PC-3 (cell line): Measurements from ENCODE around the gene FBXO31.

Experiments used
- EZH2 ChIP-seq: fragments of 300-600 bp; sonication (generic); IDR thresholded peaks from one replicate; pipeline ENCODE4 v1.6.1; 2017; ENCODE audit warnings: antibody characterized with exemption, mild to moderate bottlenecking, low read length; ENCODE audit not compliant: unreplicated experiment
- EZH2phosphoT487 ChIP-seq: fragments of 300-600 bp; sonication (generic); IDR thresholded peaks from 2 replicates; pipeline ENCODE4 v1.6.1; 2018; ENCODE audit warnings: mild to moderate bottlenecking, antibody characterized with exemption, low read length, borderline replicate concordance
- TF ChIP-seq, protein P1 (sequence below): fragments of 300-600 bp; sonication (generic); conservative IDR thresholded peaks from 2 replicates; pipeline ENCODE4 v1.5.1; 2017; ENCODE audit warnings: antibody characterized with exemption, low read depth, mild to moderate bottlenecking, low read length

- TF ChIP-seq, protein P1, sequence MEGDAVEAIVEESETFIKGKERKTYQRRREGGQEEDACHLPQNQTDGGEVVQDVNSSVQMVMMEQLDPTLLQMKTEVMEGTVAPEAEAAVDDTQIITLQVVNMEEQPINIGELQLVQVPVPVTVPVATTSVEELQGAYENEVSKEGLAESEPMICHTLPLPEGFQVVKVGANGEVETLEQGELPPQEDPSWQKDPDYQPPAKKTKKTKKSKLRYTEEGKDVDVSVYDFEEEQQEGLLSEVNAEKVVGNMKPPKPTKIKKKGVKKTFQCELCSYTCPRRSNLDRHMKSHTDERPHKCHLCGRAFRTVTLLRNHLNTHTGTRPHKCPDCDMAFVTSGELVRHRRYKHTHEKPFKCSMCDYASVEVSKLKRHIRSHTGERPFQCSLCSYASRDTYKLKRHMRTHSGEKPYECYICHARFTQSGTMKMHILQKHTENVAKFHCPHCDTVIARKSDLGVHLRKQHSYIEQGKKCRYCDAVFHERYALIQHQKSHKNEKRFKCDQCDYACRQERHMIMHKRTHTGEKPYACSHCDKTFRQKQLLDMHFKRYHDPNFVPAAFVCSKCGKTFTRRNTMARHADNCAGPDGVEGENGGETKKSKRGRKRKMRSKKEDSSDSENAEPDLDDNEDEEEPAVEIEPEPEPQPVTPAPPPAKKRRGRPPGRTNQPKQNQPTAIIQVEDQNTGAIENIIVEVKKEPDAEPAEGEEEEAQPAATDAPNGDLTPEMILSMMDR = no peak
- no peak for TF ChIP-seq EZH2
- no peak for TF ChIP-seq EZH2phosphoT487
Observed at GRCh38 chr16:87335625-87336433, 47.7 kb downstream of the FBXO31 start.
